ENCODE results near the gene INTS3.
A peak's percentile ranks its signal among the peaks of the same experiment; 100 is the strongest.

The INTS3 gene

DNA sequence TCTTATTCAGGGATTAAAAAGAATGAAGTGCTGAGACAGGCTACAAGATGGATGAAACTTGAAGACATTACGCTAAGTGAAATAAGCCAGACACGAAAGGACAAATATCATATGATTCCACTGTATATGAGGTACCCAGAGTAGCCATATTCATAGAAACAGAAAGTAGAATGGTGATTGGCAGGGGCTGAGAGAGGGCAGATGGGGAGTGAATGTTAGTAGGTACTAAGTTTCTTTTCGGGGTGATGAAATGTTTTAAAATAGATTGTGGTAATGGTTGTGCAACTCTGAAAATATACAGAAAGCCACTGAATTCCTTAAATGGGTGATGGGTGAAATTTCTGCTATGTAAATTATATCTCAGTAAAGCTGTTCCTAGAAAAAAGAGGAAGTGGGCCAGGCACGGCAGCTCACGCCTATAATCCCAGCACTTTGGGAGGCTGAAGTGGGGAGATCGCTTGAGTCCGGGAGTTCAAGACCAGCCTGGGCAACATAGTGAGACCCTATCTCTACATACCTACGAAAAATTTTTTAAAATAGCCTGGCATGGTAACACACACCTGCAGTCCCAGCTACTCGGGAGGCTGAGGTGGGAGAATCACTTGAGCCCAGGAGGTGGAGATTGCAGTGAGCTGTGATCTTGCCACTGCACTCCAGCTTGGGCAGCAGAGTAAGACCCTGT lies 63.3 kb downstream of the INTS3 start:
- Histone ChIP-seq H3K4me1 (ENCODE audit: low read depth, poor library complexity, severe bottlenecking) (peaks cover 35% of the 10 kb centered on the region), H3K79me2 (ENCODE audit: insufficient read depth, low read depth) (no peaks in the 10 kb centered on the region), H3K36me3 (ENCODE audit: insufficient read depth) (no peaks in the 10 kb centered on the region), H3K9ac (peak overlapping the region; percentile 8), H2AFZ (ENCODE audit: low read depth) (peak overlapping the region; percentile 60), H4K20me1 (ENCODE audit: insufficient read depth) (no peaks in the 10 kb centered on the region), H3K4me3 (IDR thresholded peaks at IDR 0.05; ENCODE audit: insufficient read depth, low read depth, low read length) (peak overlapping the region; percentile 97), H3K4me2 (peak overlapping the region; percentile 78), H3K27me3 (ENCODE audit: insufficient read depth, low read depth) (peaks cover 9% of the 10 kb centered on the region; the same call in 1 of the 2 replicates), H3K27ac (peak overlapping the region; percentile 42)
- TF ChIP-seq, protein P1, sequence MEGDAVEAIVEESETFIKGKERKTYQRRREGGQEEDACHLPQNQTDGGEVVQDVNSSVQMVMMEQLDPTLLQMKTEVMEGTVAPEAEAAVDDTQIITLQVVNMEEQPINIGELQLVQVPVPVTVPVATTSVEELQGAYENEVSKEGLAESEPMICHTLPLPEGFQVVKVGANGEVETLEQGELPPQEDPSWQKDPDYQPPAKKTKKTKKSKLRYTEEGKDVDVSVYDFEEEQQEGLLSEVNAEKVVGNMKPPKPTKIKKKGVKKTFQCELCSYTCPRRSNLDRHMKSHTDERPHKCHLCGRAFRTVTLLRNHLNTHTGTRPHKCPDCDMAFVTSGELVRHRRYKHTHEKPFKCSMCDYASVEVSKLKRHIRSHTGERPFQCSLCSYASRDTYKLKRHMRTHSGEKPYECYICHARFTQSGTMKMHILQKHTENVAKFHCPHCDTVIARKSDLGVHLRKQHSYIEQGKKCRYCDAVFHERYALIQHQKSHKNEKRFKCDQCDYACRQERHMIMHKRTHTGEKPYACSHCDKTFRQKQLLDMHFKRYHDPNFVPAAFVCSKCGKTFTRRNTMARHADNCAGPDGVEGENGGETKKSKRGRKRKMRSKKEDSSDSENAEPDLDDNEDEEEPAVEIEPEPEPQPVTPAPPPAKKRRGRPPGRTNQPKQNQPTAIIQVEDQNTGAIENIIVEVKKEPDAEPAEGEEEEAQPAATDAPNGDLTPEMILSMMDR (conservative IDR thresholded peaks at IDR 0.05; ENCODE audit: low read depth, low read length): no peak

DNA sequence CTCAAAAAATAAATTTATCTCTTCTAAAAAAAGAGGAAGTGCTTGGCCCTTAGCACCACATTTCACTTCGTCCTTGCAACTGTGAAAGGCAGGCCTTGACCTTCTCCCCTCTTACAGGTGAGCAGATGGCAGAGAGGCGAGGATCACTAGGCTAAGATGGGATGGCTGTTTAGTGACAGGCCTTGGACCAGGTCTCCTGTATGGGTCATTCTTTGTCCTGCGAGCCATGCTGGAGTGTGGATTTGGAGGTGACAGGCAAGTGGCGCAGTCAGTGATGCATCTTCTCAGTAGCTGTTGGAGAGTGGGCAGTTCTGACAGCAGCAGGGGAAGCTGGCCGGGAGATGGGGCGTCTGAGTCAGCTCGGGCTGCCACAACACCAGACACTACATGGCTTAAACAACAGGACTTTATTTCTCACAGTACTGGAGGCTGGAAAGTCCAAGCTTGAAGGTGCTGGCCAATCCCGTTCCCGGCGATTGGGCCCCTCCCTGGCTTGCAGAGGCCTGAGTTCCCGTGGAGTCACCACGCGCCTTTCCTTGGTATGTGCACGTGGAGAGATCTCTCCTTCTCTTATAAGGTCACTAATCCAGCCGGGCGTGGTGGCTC lies 63.9 kb downstream of the INTS3 start:
- Histone ChIP-seq H4K20me1 (ENCODE audit: insufficient read depth) (no peaks in the 10 kb centered on the region), H3K27me3 (ENCODE audit: insufficient read depth, low read depth) (peaks cover 9% of the 10 kb centered on the region; the same call in 1 of the 2 replicates), H3K4me2 (peak overlapping the region; percentile 78), H3K79me2 (ENCODE audit: insufficient read depth, low read depth) (no peaks in the 10 kb centered on the region), H3K27ac (peak overlapping the region; percentile 42; the same call in 1 of the 2 replicates), H3K9ac (peak overlapping the region; percentile 8; the same call in 1 of the 2 replicates), H2AFZ (ENCODE audit: low read depth) (peak overlapping the region; percentile 60; the same call in 1 of the 2 replicates), H3K4me1 (ENCODE audit: low read depth, poor library complexity, severe bottlenecking) (peaks cover 37% of the 10 kb centered on the region), H3K4me3 (IDR thresholded peaks at IDR 0.05; ENCODE audit: insufficient read depth, low read depth, low read length) (no peak overlapping the region), H3K36me3 (ENCODE audit: insufficient read depth) (no peaks in the 10 kb centered on the region)
- TF ChIP-seq, protein P1 (conservative IDR thresholded peaks at IDR 0.05; ENCODE audit: low read depth, low read length): no peak

DNA sequence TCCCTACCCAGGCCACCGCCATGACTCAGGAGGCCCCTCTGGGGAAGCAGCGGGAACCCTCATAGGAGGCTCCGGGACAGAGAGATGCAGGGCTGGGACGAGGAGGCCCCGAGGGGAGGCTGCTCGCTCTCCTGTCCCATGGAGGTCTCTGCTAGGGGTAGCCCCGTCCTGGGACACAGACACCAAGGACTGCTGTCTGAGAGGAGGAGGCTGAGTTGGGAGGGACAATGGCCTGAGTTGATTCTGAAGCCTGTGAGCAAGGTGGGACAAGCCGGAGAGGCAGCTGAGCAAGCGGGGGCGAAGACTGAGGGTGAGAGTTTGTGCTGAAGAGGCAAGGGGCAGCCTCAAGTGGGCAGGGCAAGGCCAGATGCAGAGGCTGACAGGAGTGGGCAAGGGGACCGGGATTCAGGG lies 64.8 kb downstream of the INTS3 start:
- H2AFZ ChIP-seq (ENCODE audit: low read depth): no peak overlapping the region
- H3K4me3 ChIP-seq (IDR thresholded peaks at IDR 0.05; ENCODE audit: insufficient read depth, low read depth, low read length): no peak overlapping the region
- H4K20me1 ChIP-seq (ENCODE audit: insufficient read depth): no peaks in the 10 kb centered on the region
- H3K36me3 ChIP-seq (ENCODE audit: insufficient read depth): no peaks in the 10 kb centered on the region
- TF ChIP-seq, protein P1 (conservative IDR thresholded peaks at IDR 0.05; ENCODE audit: low read depth, low read length): no peak
- H3K27me3 ChIP-seq (ENCODE audit: insufficient read depth, low read depth): peaks cover 9% of the 10 kb centered on the region; the same call in 1 of the 2 replicates
- peaks cover 46% of the 10 kb centered on the region for H3K4me1 ChIP-seq (ENCODE audit: low read depth, poor library complexity, severe bottlenecking)
- no peaks in the 10 kb centered on the region for H3K79me2 ChIP-seq (ENCODE audit: insufficient read depth, low read depth)
- no peak overlapping the region for H3K27ac ChIP-seq
- no peak overlapping the region for H3K9ac ChIP-seq
- H3K4me2 ChIP-seq: no peak overlapping the region

DNA sequence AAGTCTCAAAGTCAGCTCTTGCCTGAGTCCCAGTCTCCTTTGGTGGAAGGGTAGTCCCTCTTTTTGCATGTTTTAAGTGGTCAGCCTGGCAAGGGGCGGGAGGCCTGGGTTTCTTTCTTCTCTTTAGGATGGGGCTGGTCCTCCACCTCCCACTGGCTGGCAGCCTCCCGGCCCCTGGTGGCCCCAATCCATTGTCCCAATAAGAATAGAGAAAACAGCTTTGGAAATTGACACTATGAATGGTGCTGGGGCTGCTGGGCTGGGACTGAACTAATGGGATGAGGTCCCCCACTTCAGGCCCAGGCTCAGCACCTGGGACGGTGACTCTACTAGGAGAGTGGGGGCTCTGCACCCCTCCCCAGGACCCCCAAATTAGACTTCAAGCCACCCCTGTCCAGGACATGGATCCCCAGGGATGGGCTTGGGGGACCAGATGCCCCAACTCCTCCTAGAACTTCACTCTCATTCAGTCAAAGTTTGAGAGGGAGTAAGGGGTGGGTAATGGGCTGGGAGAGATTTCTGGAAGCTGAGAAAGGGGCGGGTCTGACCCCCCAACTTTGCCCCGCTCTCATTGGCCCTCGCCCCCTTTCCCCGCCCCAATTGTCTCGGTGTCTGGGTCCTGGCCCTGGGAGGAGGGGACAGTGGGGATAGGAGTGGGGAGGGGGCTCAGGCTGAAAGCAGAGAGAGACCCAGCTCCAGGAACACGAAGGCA lies 65.6 kb downstream of the INTS3 start:
- Histone ChIP-seq H3K27me3 (ENCODE audit: insufficient read depth, low read depth) (peaks cover 9% of the 10 kb centered on the region; the same call in 1 of the 2 replicates), H2AFZ (ENCODE audit: low read depth) (no peak overlapping the region), H3K4me3 (IDR thresholded peaks at IDR 0.05; ENCODE audit: insufficient read depth, low read depth, low read length) (no peak overlapping the region), H4K20me1 (ENCODE audit: insufficient read depth) (no peaks in the 10 kb centered on the region), H3K4me1 (ENCODE audit: low read depth, poor library complexity, severe bottlenecking) (peaks cover 47% of the 10 kb centered on the region), H3K79me2 (ENCODE audit: insufficient read depth, low read depth) (no peaks in the 10 kb centered on the region), H3K27ac (no peak overlapping the region), H3K36me3 (ENCODE audit: insufficient read depth) (no peaks in the 10 kb centered on the region), H3K9ac (no peak overlapping the region), H3K4me2 (no peak overlapping the region)
- TF ChIP-seq, protein P1 (conservative IDR thresholded peaks at IDR 0.05; ENCODE audit: low read depth, low read length): no peak
